H9 (cell line): ENCODE data around the gene HOXD12. TPM values are rescaled to one million over a fixed set of nuclear protein-coding genes. Genes with fewer than 3 reads are reported as not detected.

ENCODE experiments used
- DNase-seq: peaks from one replicate; pipeline ENCODE4 v3.0.0-alpha.2; 2017
- H2AFZ ChIP-seq: one replicate; pipeline ENCODE4 v1.6.1; 2013; ENCODE audit warnings: mild to moderate bottlenecking, low read length, control low read depth, moderate library complexity
- H2AK5ac ChIP-seq: 2 replicates; pipeline ENCODE4 v1.6.1; 2013; ENCODE audit warnings: low read length, control low read depth, mixed read lengths; ENCODE audit not compliant: insufficient read length
- H2BK120ac ChIP-seq: one replicate; pipeline ENCODE4 v1.6.1; 2013; ENCODE audit warnings: low read depth, mild to moderate bottlenecking, low read length, control low read depth, inconsistent platforms; ENCODE audit not compliant: poor library complexity, severe bottlenecking
- H2BK12ac ChIP-seq: 2 replicates; pipeline ENCODE4 v1.6.1; 2013; ENCODE audit warnings: low read length, control low read depth, mixed read lengths, low read depth; ENCODE audit not compliant: insufficient read length
- H2BK15ac ChIP-seq: 2 replicates; pipeline ENCODE4 v1.6.1; 2013; ENCODE audit warnings: low read depth, low read length, control low read depth
- H2BK20ac ChIP-seq: one replicate; pipeline ENCODE4 v1.6.1; 2013; ENCODE audit warnings: low read depth, mild to moderate bottlenecking, low read length, control low read depth, inconsistent platforms; ENCODE audit not compliant: poor library complexity, severe bottlenecking
- H2BK5ac ChIP-seq: 2 replicates; pipeline ENCODE4 v1.6.1; 2013; ENCODE audit warnings: low read length, control low read depth, mixed read lengths; ENCODE audit not compliant: insufficient read length
- H3K14ac ChIP-seq: 2 replicates; pipeline ENCODE4 v1.6.1; 2013; ENCODE audit warnings: low read length, control low read depth; ENCODE audit not compliant: insufficient read depth
- H3K18ac ChIP-seq: 2 replicates; pipeline ENCODE4 v1.6.1; 2013; ENCODE audit warnings: low read depth, mild to moderate bottlenecking, mixed read lengths, low read length, control low read depth; ENCODE audit not compliant: insufficient read length
- H3K23ac ChIP-seq: 2 replicates; pipeline ENCODE4 v1.6.1; 2013; ENCODE audit warnings: low read length, control low read depth, mixed read lengths, low read depth; ENCODE audit not compliant: insufficient read length
- H3K23me2 ChIP-seq: 2 replicates; pipeline ENCODE4 v1.6.1; 2013; ENCODE audit warnings: low read depth, mild to moderate bottlenecking, mixed read lengths, low read length, control low read depth; ENCODE audit not compliant: insufficient read length, poor library complexity, severe bottlenecking
- H3K27ac ChIP-seq: 2 replicates; pipeline ENCODE4 v1.5.1; 2013; ENCODE audit warnings: low read length, control low read depth, mixed read lengths, low read depth; ENCODE audit not compliant: insufficient read length
- H3K27me3 ChIP-seq: 2 replicates; pipeline ENCODE4 v1.6.1; 2013; ENCODE audit warnings: low read length, control low read depth, inconsistent platforms; ENCODE audit not compliant: insufficient read depth
- H3K4ac ChIP-seq: 2 replicates; pipeline ENCODE4 v1.6.1; 2013; ENCODE audit warnings: low read depth, mild to moderate bottlenecking, control low read depth, inconsistent platforms, low read length, moderate library complexity
- H3K4me1 ChIP-seq: 2 replicates; pipeline ENCODE4 v1.6.1; 2013; ENCODE audit warnings: low read length, control low read depth, inconsistent platforms; ENCODE audit not compliant: insufficient read depth
- H3K4me2 ChIP-seq: 2 replicates; pipeline ENCODE4 v1.6.1; 2013; ENCODE audit warnings: low read length, control low read depth, mixed read lengths; ENCODE audit not compliant: insufficient read length, insufficient read depth
- H3K56ac ChIP-seq: 2 replicates; pipeline ENCODE4 v1.6.1; 2013; ENCODE audit warnings: low read depth, mild to moderate bottlenecking, mixed read lengths, low read length, control low read depth; ENCODE audit not compliant: insufficient read length
- H3K79me1 ChIP-seq: 2 replicates; pipeline ENCODE4 v1.6.1; 2013; ENCODE audit warnings: low read depth, mild to moderate bottlenecking, moderate library complexity, low read length, control low read depth, inconsistent platforms; ENCODE audit not compliant: insufficient read depth, poor library complexity, severe bottlenecking
- H3K79me2 ChIP-seq: 2 replicates; pipeline ENCODE4 v1.6.1; 2013; ENCODE audit warnings: low read length, control low read depth, inconsistent platforms; ENCODE audit not compliant: insufficient read depth
- H3K9ac ChIP-seq: 2 replicates; pipeline ENCODE4 v1.6.1; 2013; ENCODE audit warnings: low read length, control low read depth, mixed read lengths; ENCODE audit not compliant: insufficient read length; ENCODE audit errors: extremely low read depth
- H3K9me3 ChIP-seq: one replicate; pipeline ENCODE4 v1.6.1; 2013; ENCODE audit warnings: low read depth, low read length, inconsistent platforms; ENCODE audit not compliant: control insufficient read depth
- H3T11ph ChIP-seq: one replicate; pipeline ENCODE4 v1.6.1; 2013; ENCODE audit warnings: mild to moderate bottlenecking, low read length, control low read depth, inconsistent platforms
- H4K20me1 ChIP-seq: one replicate; pipeline ENCODE4 v1.6.1; 2013; ENCODE audit not compliant: control insufficient read depth, insufficient read length, insufficient read depth
- H4K5ac ChIP-seq: 2 replicates; pipeline ENCODE4 v1.6.1; 2013; ENCODE audit warnings: low read depth, mild to moderate bottlenecking, mixed read lengths, low read length, control low read depth; ENCODE audit not compliant: insufficient read length
- H4K8ac ChIP-seq: replicated peaks from 2 replicates; pipeline ENCODE4 v1.6.1; 2013; ENCODE audit warnings: low read length, control low read depth, mixed read lengths, low read depth; ENCODE audit not compliant: insufficient read length
- H4K91ac ChIP-seq: 2 replicates; pipeline ENCODE4 v1.6.1; 2013; ENCODE audit warnings: low read depth, mild to moderate bottlenecking, moderate library complexity, mixed read lengths, low read length, control low read depth; ENCODE audit not compliant: insufficient read length
- H3K27ac Mint-ChIP-seq, 3 experiments: 2 replicates in 2 of 3; 3 replicates in 1 of 3; pipeline ENCODE4 v1.8.0; 2020 to 2021; ENCODE audit warnings: mixed read lengths in 3 of 3, mild to moderate bottlenecking in 1 of 3, moderate library complexity in 1 of 3
- H3K27me3 Mint-ChIP-seq: 2 replicates; pipeline ENCODE4 v1.8.0; 2021; ENCODE audit warnings: low read depth, mild to moderate bottlenecking, moderate library complexity, mixed read lengths
- H3K36me3 Mint-ChIP-seq, 3 experiments: 2 replicates in 2 of 3; 3 replicates in 1 of 3; pipeline ENCODE4 v1.8.0; 2020 to 2021; ENCODE audit warnings: low read depth in 3 of 3, mixed read lengths in 3 of 3; ENCODE audit not compliant: insufficient read depth in 1 of 3
- H3K4me1 Mint-ChIP-seq, 2 experiments: 2 replicates each; pipeline ENCODE4 v1.8.0; 2020; ENCODE audit warnings: mixed read lengths in 2 of 2
- H3K4me3 Mint-ChIP-seq, 2 experiments: 2 replicates in 1 of 2; 3 replicates in 1 of 2; pipeline ENCODE4 v1.8.0; 2020 to 2021; ENCODE audit warnings: mild to moderate bottlenecking in 2 of 2, mixed read lengths in 2 of 2, moderate library complexity in 1 of 2
- H3K9me3 Mint-ChIP-seq, 2 experiments: 2 replicates in 1 of 2; 3 replicates in 1 of 2; pipeline ENCODE4 v1.8.0; 2020; ENCODE audit warnings: mild to moderate bottlenecking in 2 of 2, mixed read lengths in 2 of 2, moderate library complexity in 1 of 2
- WGBS: extraction: QIAGEN DNeasy Blood & Tissue Kit; methylation state at CpG from one replicate; pipeline ENCODE4 v1.1.7; 2013; ENCODE audit warnings: missing lambda C conversion rate, low lambda C conversion rate, mixed read lengths; ENCODE audit not compliant: insufficient read length; ENCODE audit errors: extremely low coverage; 5-methylcytosine and 5-hydroxymethylcytosine counted together
- total RNA-seq: library from RNA; stranded (reverse); gene quantifications from 2 replicates; pipeline ENCODE4 v1.2.1, GENCODE V29; 2021
- TF ChIP-seq, protein P1 (sequence below): fragments of 200-600 bp; sonication (generic); conservative IDR thresholded peaks from 3 replicates; pipeline ENCODE4 v1.8.0; 2021; ENCODE audit warnings: antibody characterized with exemption, mild to moderate bottlenecking

The HOXD12 gene
- total RNA-seq, 1 experiment from 2014 or later: not detected

DNA sequence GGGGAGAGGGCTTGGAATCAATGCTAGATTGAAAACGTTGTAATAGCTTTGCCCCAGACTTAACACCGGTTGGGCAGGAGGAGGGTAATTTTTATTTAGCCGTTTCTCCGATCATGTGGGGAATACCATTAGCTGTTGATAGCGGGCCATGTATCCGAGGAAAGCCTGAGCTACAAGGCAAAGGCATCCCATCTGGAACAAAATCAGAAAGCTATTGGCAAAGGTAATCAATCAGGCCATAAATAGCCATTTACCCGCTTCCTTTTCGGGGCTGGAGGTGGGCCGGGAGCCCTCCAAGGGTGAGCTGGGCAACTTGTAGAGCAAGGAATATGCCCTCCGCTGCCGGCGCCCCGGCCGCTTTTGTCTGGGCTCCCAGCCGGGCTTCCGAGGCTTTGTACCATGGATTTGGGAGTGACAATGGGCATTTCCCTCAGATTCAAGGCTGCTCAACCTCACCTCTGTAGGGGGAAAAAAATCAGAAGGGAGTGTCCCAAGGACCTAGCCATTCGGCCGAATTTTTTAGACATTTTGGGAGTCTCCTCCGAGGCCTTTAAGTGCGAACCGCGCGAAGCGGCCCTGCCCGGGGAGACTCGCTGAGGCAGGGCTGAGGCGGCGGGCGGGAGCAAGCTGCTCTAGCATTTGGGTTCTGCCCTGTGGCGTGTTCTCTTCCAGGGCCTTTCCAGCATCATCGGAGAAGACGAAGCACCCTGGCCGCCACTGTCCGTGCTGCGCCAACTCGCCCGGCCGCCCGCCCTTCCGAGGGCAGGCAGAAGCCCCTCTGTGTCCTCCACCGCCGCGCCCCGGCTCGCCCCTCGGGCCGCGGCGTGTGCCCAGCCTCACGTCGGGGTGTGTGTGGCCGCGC is 21.8 kb downstream of the HOXD12 start:
- Histone ChIP-seq H4K20me1 (peaks cover 4% of the 10 kb centered on the region), H3K4me2 (no peak overlapping the region), H3T11ph (no peak overlapping the region), H2BK15ac (no peak overlapping the region), H2AFZ (no peak overlapping the region), H3K23me2 (peaks cover 2% of the 10 kb centered on the region), H3K27ac (no peak overlapping the region), H2AK5ac (no peak overlapping the region), H2BK120ac (no peak overlapping the region), H3K79me2 (no peaks in the 10 kb centered on the region), H2BK20ac (no peak overlapping the region), H4K8ac (no peak overlapping the region), H3K27me3 (peaks cover 97% of the 10 kb centered on the region), H3K18ac (no peak overlapping the region), H3K9me3 (no peaks in the 10 kb centered on the region), H2BK5ac (no peak overlapping the region), H4K91ac (no peak overlapping the region), H3K9ac (no peak overlapping the region), H3K4ac (no peak overlapping the region), H3K14ac (no peak overlapping the region), H3K56ac (no peak overlapping the region), H2BK12ac (no peak overlapping the region), H3K4me1 (no peaks in the 10 kb centered on the region), H3K79me1 (no peaks in the 10 kb centered on the region), H3K23ac (no peak overlapping the region), H4K5ac (no peak overlapping the region)
- H3K9me3 Mint-ChIP-seq: peaks cover 9 to 20% of the 10 kb centered on the region in 2 experiments
- peaks cover 0 to 10% of the 10 kb centered on the region in 2 experiments; a peak in 2 of 4 replicates for H3K4me1 Mint-ChIP-seq
- DNase-seq: peak; percentile 55
- H3K27me3 Mint-ChIP-seq: peaks cover 99% of the 10 kb centered on the region
- no peak overlapping the region for H3K4me3 Mint-ChIP-seq
- no CpG with 5 or more reads among the region's 53 CpGs for WGBS
- TF ChIP-seq, protein P1, sequence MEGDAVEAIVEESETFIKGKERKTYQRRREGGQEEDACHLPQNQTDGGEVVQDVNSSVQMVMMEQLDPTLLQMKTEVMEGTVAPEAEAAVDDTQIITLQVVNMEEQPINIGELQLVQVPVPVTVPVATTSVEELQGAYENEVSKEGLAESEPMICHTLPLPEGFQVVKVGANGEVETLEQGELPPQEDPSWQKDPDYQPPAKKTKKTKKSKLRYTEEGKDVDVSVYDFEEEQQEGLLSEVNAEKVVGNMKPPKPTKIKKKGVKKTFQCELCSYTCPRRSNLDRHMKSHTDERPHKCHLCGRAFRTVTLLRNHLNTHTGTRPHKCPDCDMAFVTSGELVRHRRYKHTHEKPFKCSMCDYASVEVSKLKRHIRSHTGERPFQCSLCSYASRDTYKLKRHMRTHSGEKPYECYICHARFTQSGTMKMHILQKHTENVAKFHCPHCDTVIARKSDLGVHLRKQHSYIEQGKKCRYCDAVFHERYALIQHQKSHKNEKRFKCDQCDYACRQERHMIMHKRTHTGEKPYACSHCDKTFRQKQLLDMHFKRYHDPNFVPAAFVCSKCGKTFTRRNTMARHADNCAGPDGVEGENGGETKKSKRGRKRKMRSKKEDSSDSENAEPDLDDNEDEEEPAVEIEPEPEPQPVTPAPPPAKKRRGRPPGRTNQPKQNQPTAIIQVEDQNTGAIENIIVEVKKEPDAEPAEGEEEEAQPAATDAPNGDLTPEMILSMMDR: no peak
- no peak overlapping the region for H3K27ac Mint-ChIP-seq
- H3K36me3 Mint-ChIP-seq: peaks cover 0 to 3% (median 0%) of the 10 kb centered on the region in 3 experiments; a peak in 3 of 7 replicates
